ENCODE measurements around the gene DNAI2. TPM values are rescaled to one million over a fixed set of nuclear protein-coding genes. Genes with fewer than 3 reads are reported as not detected.

Gene DNAI2
- total RNA-seq, 1 donor from 2014 or later, result not detected

GRCh38 chr17:74240618-74241205 lies 33.3 kb upstream of the DNAI2 start:
- H3K36me3 Mint-ChIP-seq (ENCODE audit: low read depth), result no peaks in the 10 kb centered on the region
- no peak for ATAC-seq (ENCODE audit: low read depth)
- ChIA-PET POLR2A (no interaction called here), CTCF (no interaction called here)
- no peak for DNase-seq
- no peak overlapping the region for H3K27ac Mint-ChIP-seq
- intact Hi-C loops (cut with micrococcal nuclease), result no loop called here
- H3K4me3 Mint-ChIP-seq, result no peak overlapping the region
- H3K27me3 Mint-ChIP-seq, result no peaks in the 10 kb centered on the region
- TF ChIP-seq CTCF (IDR thresholded peaks at IDR 0.05), result no peak
- H3K9me3 Mint-ChIP-seq, result no peaks in the 10 kb centered on the region
- H3K4me1 Mint-ChIP-seq, result no peaks in the 10 kb centered on the region

GRCh38 chr17:74241431-74241830 lies 32.6 kb upstream of the DNAI2 start:
- no peaks in the 10 kb centered on the region for H3K27me3 Mint-ChIP-seq
- ATAC-seq (ENCODE audit: low read depth) (no peak), DNase-seq (no peak)
- POLR2A ChIA-PET, result no interaction called here
- CTCF ChIA-PET, result no interaction called here
- H3K36me3 Mint-ChIP-seq (ENCODE audit: low read depth), result no peaks in the 10 kb centered on the region
- H3K4me3 Mint-ChIP-seq, result no peak overlapping the region
- H3K27ac Mint-ChIP-seq, result no peak overlapping the region
- no peaks in the 10 kb centered on the region for H3K9me3 Mint-ChIP-seq
- H3K4me1 Mint-ChIP-seq, result no peaks in the 10 kb centered on the region
- intact Hi-C loops (cut with micrococcal nuclease), result no loop called here
- no peak for TF ChIP-seq CTCF (IDR thresholded peaks at IDR 0.05)

- ChIA-PET CTCF (no interaction called here), POLR2A (no interaction called here)
- intact Hi-C loops (cut with micrococcal nuclease), result no loop called here
- DNase-seq (no peak), ATAC-seq (ENCODE audit: low read depth) (no peak)
- no peak overlapping the region for H3K4me3 Mint-ChIP-seq
- H3K27me3 Mint-ChIP-seq, result no peaks in the 10 kb centered on the region
- no peaks in the 10 kb centered on the region for H3K4me1 Mint-ChIP-seq
- H3K36me3 Mint-ChIP-seq (ENCODE audit: low read depth), result no peaks in the 10 kb centered on the region
- H3K9me3 Mint-ChIP-seq, result no peaks in the 10 kb centered on the region
- H3K27ac Mint-ChIP-seq, result no peak overlapping the region
- no peak for TF ChIP-seq CTCF (IDR thresholded peaks at IDR 0.05)
These were observed 32.2 kb upstream of the DNAI2 start for GRCh38 chr17:74241847-74242246.

GRCh38 chr17:74243013-74243755 lies 30.9 kb upstream of the DNAI2 start:
- ATAC-seq (ENCODE audit: low read depth), result no peak
- POLR2A ChIA-PET, result no interaction called here
- no peak for TF ChIP-seq CTCF (IDR thresholded peaks at IDR 0.05)
- Mint-ChIP-seq H3K27ac (no peak overlapping the region), H3K4me1 (no peaks in the 10 kb centered on the region), H3K9me3 (no peaks in the 10 kb centered on the region), H3K4me3 (no peak overlapping the region), H3K27me3 (no peaks in the 10 kb centered on the region), H3K36me3 (ENCODE audit: low read depth) (no peaks in the 10 kb centered on the region)
- CTCF ChIA-PET, result interaction anchor here (0.8 kb wide), 1 partner anchor 16 kb away, joined by 3 read pairs; no protein-coding TSS in a partner anchor
- intact Hi-C loops (cut with micrococcal nuclease), result no loop called here
- DNase-seq, result no peak

GRCh38 chr17:74244128-74244527 lies 29.9 kb upstream of the DNAI2 start:
- intact Hi-C loops (cut with micrococcal nuclease), result no loop called here
- ATAC-seq (ENCODE audit: low read depth) (no peak), DNase-seq (no peak)
- Mint-ChIP-seq H3K4me1 (no peaks in the 10 kb centered on the region), H3K9me3 (no peaks in the 10 kb centered on the region), H3K27me3 (no peaks in the 10 kb centered on the region), H3K4me3 (no peak overlapping the region), H3K36me3 (ENCODE audit: low read depth) (no peaks in the 10 kb centered on the region), H3K27ac (no peak overlapping the region)
- POLR2A ChIA-PET, result no interaction called here
- CTCF ChIA-PET, result no interaction called here
- TF ChIP-seq CTCF (IDR thresholded peaks at IDR 0.05), result no peak
